Testis (tissue), 2 donors: ENCODE measurements around the gene SSR4.

Source experiments
- CTCF ChIP-seq, 3 experiments: fragments of 450-650 bp in 2 of 3; fragments of 200-600 bp in 1 of 3; sonication (generic) in 1 of 3; IDR thresholded peaks; one replicate each; pipeline ENCODE4 v1.5.1; 2016 to 2019; ENCODE audit warnings: antibody characterized with exemption in 3 of 3, mild to moderate bottlenecking in 2 of 3, moderate library complexity in 1 of 3
- POLR2A ChIP-seq: fragments of 450-650 bp; IDR thresholded peaks from one replicate; pipeline ENCODE4 v1.6.1; 2017; ENCODE audit warnings: antibody characterized with exemption, mild to moderate bottlenecking, moderate library complexity

GRCh38 chrX:153763989-153764755 lies 30.3 kb upstream of the SSR4 start, which contains the start of gene PLXNB3:
- TF ChIP-seq CTCF (IDR thresholded peaks at IDR 0.05) (peak; percentile 71 to 81 (median 80)), POLR2A (no peak)
